Upper lobe of left lung (tissue), 4 donors: Measurements from ENCODE around the gene NSF.
"Not testable (repeated sequence)": the region's sequence is repeated elsewhere in the genome, so short reads cannot be mapped to it uniquely, and the experiment has no call there.

Experiments used
- CTCF ChIP-seq, 6 experiments: fragments of 450-650 bp in 4 of 6; fragments of 200-600 bp in 2 of 6; sonication (generic) in 2 of 6; IDR thresholded peaks; one replicate each; pipeline ENCODE4 v1.5.1; 2016 to 2019; ENCODE audit warnings: antibody characterized with exemption in 6 of 6
- POLR2A ChIP-seq, 4 donors: fragments of 450-650 bp; IDR thresholded peaks; one replicate each; pipeline ENCODE4 v1.5.1; 2016 to 2017; ENCODE audit warnings: antibody characterized with exemption in 4 of 4, mild to moderate bottlenecking in 2 of 4

GRCh38 chr17:46600767-46601166 is 10.3 kb downstream of the NSF start:
- not testable (repeated sequence) for TF ChIP-seq CTCF, POLR2A (IDR thresholded peaks at IDR 0.05)
